Activated B cell treated with CpG ODN at 0.5 μM for 24 hours (primary cell): Measurements from ENCODE around the gene CORT. TPM values are rescaled to one million over a fixed set of nuclear protein-coding genes. Genes with fewer than 3 reads are reported as not detected.

Experiments
- ATAC-seq: fragments of 200-7000 bp; cut with Tn5 transposase; one replicate; pipeline ENCODE4 v1.10.0; 2021; ENCODE audit warnings: low read depth, mild to moderate bottlenecking, moderate library complexity
- CTCF ChIA-PET: fragments of 350-600 bp; sonication (Branson Sonifier 250); formaldehyde crosslinking; loops from one replicate; lab custom pipeline; 2021; ENCODE audit warnings: antibody characterized with exemption; lab: Charles Lee
- POLR2A ChIA-PET: fragments of 350-600 bp; sonication (Branson Sonifier 250); formaldehyde crosslinking; loops from one replicate; lab custom pipeline; 2021; ENCODE audit warnings: antibody characterized with exemption; lab: Charles Lee
- DNase-seq: peaks from one replicate; pipeline ENCODE4 v3.0.0; 2022
- H3K27ac Mint-ChIP-seq: one replicate; pipeline ENCODE4 v1.8.0; 2020; ENCODE audit warnings: mixed read lengths
- H3K27me3 Mint-ChIP-seq: one replicate; pipeline ENCODE4 v1.8.0; 2021; ENCODE audit warnings: mixed read lengths
- H3K36me3 Mint-ChIP-seq: one replicate; pipeline ENCODE4 v1.8.0; 2021; ENCODE audit warnings: low read depth, mixed read lengths
- H3K4me1 Mint-ChIP-seq: one replicate; pipeline ENCODE4 v1.8.0; 2021; ENCODE audit warnings: mixed read lengths
- H3K4me3 Mint-ChIP-seq: one replicate; pipeline ENCODE4 v1.8.0; 2020; ENCODE audit warnings: mild to moderate bottlenecking, mixed read lengths
- H3K9me3 Mint-ChIP-seq: one replicate; pipeline ENCODE4 v1.8.0; 2020; ENCODE audit warnings: mixed read lengths
- CTCF ChIP-seq: fragments of 200-600 bp; IDR thresholded peaks from one replicate; pipeline ENCODE4 v1.8.0; 2022; ENCODE audit warnings: antibody characterized with exemption, mild to moderate bottlenecking
- intact Hi-C: fragments of 100-400 bp; cut with micrococcal nuclease; formaldehyde crosslinking; loops from one replicate; pipeline ENCODE4 v1.15.1; 2024
- total RNA-seq: library from RNA; stranded (reverse); gene quantifications from 2 replicates; pipeline ENCODE4 v1.2.3, GENCODE V29; 2022

The CORT gene
- total RNA-seq, 1 donor from 2014 or later: 0.49 TPM

GRCh38 chr1:10428984-10429383, 20.8 kb upstream of the CORT start:
- POLR2A ChIA-PET: interaction anchor here (0.6 to 2.6 kb wide), 3 partner anchors 30 to 903 kb away, joined by 5 to 8 read pairs (median 7); partner anchors contain the start of gene PGD

GRCh38 chr1:10429868-10430215, 20.0 kb upstream of the CORT start:
- H3K27ac Mint-ChIP-seq: peak overlapping the region; percentile 96
- DNase-seq (no peak), ATAC-seq (no peak)
- H3K36me3 Mint-ChIP-seq: peaks cover 1% of the 10 kb centered on the region
- ChIA-PET CTCF (interaction anchor here (1.1 to 4.8 kb wide), 7 partner anchors 31 to 643 kb away, joined by 3 to 57 read pairs (median 4); partner anchors contain the start of genes KIF1B and PGD), POLR2A (interaction anchor here (0.7 to 2.6 kb wide), 9 partner anchors 31 to 1479 kb away, joined by 3 to 8 read pairs (median 5); partner anchors contain the start of genes KIF1B, LZIC, NMNAT1 and PEX14)
- no peaks in the 10 kb centered on the region for H3K9me3 Mint-ChIP-seq
- peaks cover 28% of the 10 kb centered on the region for H3K4me1 Mint-ChIP-seq
- peak overlapping the region; percentile 92 for H3K4me3 Mint-ChIP-seq
- H3K27me3 Mint-ChIP-seq: no peaks in the 10 kb centered on the region
- TF ChIP-seq CTCF: no peak
- intact Hi-C loops: loop anchor here (1.0 to 5.0 kb wide), 6 partner anchors 32 to 487 kb away; partner anchors contain the start of genes DFFA, LZIC, NMNAT1 and UBE4B

More at GRCh38 chr1:10428984-10429383, 20.8 kb upstream of the CORT start:
- TF ChIP-seq CTCF: no peak
- Mint-ChIP-seq H3K27ac (no peak overlapping the region), H3K36me3 (peaks cover 1% of the 10 kb centered on the region), H3K4me3 (no peak overlapping the region), H3K9me3 (no peaks in the 10 kb centered on the region), H3K4me1 (peaks cover 27% of the 10 kb centered on the region), H3K27me3 (no peaks in the 10 kb centered on the region)
- CTCF ChIA-PET: interaction anchor here (0.9 to 4.8 kb wide), 8 partner anchors 20 to 642 kb away, joined by 3 to 57 read pairs (median 3); partner anchors contain the start of gene KIF1B
- intact Hi-C loops: loop anchor here (1.0 kb wide), 1 partner anchor 219 kb away; the partner anchor contains the start of gene KIF1B
- no peak for DNase-seq
- no peak for ATAC-seq

GRCh38 chr1:10430216-10431069, 19.4 kb upstream of the CORT start, which contains the start of gene CENPS:
Gene CENPS (plus strand): TSS chr1:10430433. CDS start chr1:10430518, 85 bp downstream.
- ATAC-seq (peak; percentile 86), DNase-seq (peak; percentile 91)
- POLR2A ChIA-PET: interaction anchor here (0.6 to 2.6 kb wide), 14 partner anchors 32 to 1479 kb away, joined by 3 to 8 read pairs (median 4); partner anchors contain the start of genes DFFA, KIF1B, LZIC and NMNAT1
- peak; percentile 57 for TF ChIP-seq CTCF
- H3K4me3 Mint-ChIP-seq: peak within 1 kb of the TSS; percentile 92
- CTCF ChIA-PET: interaction anchor here (1.1 to 4.8 kb wide), 6 partner anchors 31 to 436 kb away, joined by 4 to 57 read pairs (median 12); partner anchors contain the start of genes KIF1B and PGD
- peaks cover 1% of the 10 kb centered on the region for H3K36me3 Mint-ChIP-seq
- peaks cover 28% of the 10 kb centered on the region for H3K4me1 Mint-ChIP-seq
- H3K27me3 Mint-ChIP-seq: no peaks in the 10 kb centered on the region
- no peaks in the 10 kb centered on the region for H3K9me3 Mint-ChIP-seq
- H3K27ac Mint-ChIP-seq: peak within 1 kb of the TSS; percentile 96
- intact Hi-C loops: loop anchor here (1.0 to 5.0 kb wide), 6 partner anchors 32 to 488 kb away; partner anchors contain the start of genes DFFA, LZIC, NMNAT1 and UBE4B

GRCh38 chr1:10431070-10431730, 18.6 kb upstream of the CORT start:
- no peak for ATAC-seq
- Mint-ChIP-seq H3K27ac (peak overlapping the region; percentile 96), H3K4me3 (peak overlapping the region; percentile 92), H3K36me3 (peaks cover 1% of the 10 kb centered on the region), H3K9me3 (no peaks in the 10 kb centered on the region), H3K4me1 (peaks cover 28% of the 10 kb centered on the region), H3K27me3 (no peaks in the 10 kb centered on the region)
- no peak for DNase-seq
- TF ChIP-seq CTCF: no peak
- ChIA-PET CTCF (interaction anchor here (1.7 to 4.8 kb wide), 4 partner anchors 54 to 435 kb away, joined by 4 to 57 read pairs (median 30); partner anchors contain the start of gene KIF1B), POLR2A (interaction anchor here (0.7 to 2.6 kb wide), 6 partner anchors 32 to 1478 kb away, joined by 3 to 8 read pairs (median 5); partner anchors contain the start of genes DFFA, PEX14 and PGD)
- intact Hi-C loops: loop anchor here (2.0 to 5.0 kb wide), 3 partner anchors 398 to 488 kb away; partner anchors contain the start of genes LZIC, NMNAT1 and UBE4B
